GM18873 (cell line): ENCODE results near the gene CPLX1.

Experiments
- ATAC-seq: cut with Tn5 transposase; IDR thresholded peaks from one replicate; pipeline ENCODE4 v1.9.1; 2021; ENCODE audit warnings: mild to moderate bottlenecking, moderate library complexity, moderate number of reproducible peaks; ENCODE audit not compliant: unreplicated experiment, low FRiP score

The CPLX1 gene

DNA sequence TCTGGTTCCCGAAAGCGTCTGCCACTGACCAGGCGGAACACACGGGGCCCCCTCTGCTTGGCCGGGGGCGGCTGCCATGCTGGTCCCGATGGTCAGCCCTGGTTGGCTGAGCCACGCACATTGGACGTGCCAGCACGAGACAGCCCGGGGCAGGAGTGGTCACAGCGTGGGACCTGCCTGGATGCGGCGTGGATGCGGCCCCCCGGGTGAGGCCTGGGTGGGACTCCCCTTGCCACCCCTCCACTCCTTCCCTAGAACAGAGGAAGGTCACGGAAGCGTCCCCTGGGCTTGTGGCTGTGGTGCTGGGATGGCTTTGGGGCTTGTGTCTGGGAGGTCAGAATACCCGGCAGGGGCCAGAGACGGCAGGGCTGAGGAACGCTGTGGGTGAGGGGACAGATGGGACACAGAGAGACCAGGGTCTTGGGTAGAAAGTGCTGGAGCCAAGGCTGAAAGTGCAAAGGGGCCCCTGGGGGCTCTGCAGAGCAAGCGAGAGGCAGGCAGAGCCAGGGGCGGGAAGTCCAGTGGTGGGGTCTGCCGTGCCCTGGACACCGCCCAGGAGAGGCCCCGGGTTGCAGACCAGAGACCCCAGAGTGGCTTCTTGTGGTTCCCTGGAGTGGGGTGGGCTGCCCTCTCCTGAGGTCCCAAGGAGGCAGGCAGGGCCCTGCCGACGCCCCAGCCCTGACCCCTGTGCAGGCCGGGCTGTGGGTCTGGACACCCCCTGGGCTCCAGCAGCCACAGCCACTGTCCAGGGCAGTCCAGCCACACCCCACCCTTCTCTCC lies 8.6 kb upstream of the CPLX1 start:
- ATAC-seq: no peak

DNA sequence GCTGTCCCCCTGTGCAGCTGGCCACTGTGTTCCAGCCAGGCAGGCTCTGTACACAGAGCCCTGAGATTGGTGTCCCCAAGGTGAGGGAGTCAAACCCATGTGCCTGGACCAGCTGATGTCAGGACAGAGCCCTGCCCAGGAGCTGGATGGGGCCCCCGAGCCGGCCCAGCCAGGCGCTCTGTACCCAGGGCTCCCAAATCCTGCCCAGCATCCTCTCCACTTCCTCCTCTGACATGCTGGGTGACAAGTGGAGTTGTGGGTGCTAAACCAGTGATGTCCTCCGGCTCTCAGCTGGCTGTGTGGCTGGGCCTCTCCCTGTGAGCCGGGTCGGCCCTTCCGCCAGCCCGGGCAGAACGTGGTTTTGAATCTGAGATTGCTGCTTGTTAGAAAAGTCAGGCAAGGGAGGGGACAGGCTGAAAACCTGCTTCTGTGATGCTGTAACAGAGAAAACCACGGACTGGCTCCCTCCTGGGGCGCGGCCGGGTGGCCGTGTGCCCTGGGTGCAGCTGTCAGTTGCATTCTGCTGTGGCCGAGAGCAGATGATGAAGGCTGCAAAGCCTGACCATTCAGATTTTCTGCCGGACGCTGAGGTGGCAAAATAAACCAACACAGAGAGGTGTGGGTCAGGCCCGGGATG lies 7.9 kb upstream of the CPLX1 start:
- no peak for ATAC-seq

DNA sequence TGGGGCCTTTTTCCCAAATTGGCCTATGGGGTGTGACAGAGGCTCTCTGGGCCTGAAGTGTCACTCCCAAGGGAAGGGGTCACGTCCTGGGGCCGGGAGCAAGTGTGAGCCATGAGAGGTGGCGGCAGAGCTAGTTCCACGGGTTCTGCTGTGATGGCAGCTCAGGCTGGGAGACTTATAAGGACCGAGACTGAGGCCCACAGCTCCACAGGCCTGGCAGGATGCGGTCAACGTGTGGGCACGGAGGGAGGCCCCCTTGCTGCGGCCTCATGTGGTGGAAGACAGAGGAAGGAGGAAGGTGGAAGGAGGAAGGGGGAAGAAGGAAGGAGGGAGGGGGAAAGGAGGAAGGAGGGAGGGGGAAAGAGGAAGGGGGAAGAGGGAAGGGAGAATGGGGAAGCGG lies 7.2 kb upstream of the CPLX1 start:
- no peak for ATAC-seq

DNA sequence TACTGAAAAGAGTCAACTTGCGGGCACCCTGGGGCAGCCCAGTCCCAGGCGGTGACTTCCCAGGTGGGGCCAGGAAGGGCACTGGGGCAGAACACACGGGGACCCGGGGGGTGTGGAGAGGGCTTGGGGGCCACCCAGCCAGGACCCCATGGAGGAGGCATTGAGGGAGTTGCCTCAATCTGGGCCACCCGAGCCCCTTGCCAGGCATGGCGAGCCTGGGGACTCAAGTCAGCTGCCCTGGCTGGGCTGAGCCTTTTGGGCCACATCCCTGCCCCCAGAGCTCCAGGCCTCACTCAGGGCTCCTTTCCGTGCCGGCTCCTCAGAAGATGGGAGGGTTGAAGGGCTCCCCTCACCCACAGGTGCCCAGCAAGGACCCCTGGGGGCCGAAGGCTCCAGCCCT lies 6.6 kb upstream of the CPLX1 start:
- ATAC-seq: no peak

DNA sequence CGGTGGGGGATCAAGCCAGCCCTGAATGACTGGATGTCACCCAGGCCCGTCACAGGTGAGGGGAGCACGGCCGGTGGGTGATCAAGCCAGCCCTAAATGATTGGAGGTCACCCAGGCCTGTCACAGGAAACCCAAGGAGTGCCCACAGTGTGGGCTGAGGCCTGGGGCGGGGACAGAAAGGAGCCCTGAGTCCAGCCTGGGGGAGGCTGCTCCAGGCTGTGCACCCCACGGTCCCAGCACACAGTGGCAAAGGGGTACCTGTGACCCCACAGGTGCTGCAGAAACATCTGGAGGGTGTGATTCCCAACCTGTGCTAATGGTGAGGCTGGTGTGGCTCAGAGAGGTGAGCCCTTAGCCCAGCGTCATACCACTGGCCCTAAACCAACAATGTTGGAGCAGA lies 6.2 kb upstream of the CPLX1 start:
- ATAC-seq: no peak

DNA sequence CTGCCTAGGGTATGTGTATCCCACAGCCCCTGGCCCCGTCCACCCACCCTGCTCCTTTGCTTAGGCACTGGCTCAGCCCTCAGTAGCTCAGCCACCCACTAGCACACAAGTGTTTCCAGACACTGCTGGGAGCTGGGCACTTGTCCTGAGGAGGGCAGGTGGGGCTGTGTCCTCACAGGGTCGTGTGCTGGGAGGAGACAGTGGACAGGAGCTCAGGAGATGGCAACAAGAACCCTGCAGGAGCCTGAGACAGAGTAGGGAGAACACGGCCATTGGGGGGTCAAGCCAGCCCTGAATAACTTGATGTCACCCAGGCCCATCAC lies 5.5 kb upstream of the CPLX1 start:
- ATAC-seq: no peak

DNA sequence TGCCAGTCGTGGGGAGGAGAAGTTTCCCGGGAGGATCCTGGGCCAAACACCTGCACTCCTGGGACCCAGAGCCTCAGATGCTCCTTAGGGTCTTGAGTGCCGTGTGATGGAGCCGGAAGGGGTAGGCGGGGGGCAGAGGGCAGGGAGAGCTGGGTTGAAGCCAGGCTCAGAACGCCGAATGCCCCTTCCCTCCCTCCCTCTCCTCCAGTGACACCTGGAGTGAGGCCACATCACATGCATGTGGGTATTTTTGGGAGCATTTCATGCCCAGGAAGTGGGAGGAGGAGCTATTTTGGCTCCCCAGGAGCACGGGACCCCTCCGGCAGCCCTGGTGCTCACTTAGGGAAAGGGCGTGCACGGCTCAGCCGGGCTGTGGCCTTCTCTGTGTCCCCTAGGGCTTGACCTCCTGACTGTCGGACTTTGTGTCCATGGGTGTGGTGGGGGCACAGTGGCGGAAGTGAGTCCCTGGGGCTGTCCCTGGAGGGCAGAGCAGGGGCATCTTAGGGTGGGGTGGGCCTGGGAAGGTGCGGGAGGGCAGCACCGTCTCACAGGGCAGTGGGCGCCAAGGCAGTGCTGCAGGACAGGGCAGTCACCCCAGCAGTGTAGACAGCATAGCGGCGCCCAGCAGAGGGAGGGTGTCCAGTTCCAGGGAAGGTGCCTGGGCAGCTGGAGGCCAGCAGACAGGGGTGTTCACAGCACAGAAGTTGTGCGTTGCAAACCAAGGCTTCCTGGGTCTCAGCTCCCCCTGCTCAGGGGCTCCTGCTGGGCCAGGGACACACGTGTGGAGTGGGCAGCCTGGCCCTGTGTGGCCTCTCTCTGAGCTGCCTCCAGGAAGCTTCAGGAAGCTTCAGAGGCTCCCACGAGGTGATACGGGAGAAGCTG lies 4.9 kb upstream of the CPLX1 start:
- no peak for ATAC-seq

DNA sequence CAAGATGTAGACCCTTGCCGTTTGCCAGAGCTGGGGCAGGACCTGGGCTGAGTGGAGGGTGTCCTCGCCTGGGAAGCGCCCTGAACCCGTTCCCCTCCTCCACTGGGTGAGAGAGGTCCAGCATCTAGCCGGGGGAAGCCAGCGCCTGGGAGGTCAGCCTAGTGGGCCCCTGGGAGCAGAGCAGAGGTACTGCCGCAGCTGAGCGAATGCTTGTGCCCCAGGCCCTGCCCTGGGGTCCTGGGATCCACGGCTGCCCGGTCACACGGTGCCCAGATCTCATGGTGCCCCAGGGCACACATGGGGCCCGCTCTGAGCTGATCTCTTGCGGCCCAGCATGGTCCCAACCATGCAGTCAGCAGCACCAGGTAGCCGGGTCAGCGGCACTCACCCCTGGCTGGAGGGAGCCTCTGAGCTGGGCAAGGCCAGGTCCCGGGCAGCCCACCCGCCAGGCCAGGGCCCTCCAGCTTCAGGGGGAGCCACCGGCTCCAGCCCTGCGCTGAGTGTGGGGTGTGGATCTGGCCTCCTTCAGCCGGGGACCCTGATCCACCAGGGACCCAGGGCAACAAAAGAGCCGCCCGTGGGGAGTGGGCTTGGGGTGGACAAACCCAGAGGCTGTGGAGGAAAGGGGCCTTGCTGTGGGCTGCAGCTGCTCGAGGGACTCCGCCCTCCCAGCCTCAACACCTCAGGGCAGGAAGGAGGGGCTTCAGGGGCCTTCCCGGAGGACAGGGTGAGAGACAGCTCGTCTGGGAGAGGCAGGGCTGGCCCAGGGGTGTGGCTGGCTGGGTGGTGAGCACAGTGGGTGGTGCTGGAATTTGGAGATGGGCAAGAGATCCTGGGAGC lies 4.1 kb upstream of the CPLX1 start:
- ATAC-seq: no peak

DNA sequence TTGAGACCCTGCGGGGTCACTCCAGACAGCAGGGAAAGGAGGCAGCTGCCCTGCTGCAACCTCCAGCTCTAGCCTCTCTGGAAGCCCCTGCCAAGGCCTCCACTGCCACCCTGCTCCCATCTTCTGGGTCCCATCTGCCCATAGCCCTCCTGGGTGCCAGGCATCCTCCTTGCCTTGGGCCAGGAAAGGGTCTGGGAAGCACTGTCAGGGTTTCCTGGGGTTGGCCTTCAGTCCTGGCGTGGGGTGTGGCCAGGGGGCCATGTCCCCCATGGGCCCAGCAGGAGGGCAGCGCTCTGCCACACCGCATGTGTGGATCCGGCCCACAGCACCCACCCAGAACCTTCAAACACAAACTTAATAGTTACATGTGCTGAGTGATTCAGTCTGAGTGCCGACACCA lies 3.4 kb upstream of the CPLX1 start:
- ATAC-seq: no peak

DNA sequence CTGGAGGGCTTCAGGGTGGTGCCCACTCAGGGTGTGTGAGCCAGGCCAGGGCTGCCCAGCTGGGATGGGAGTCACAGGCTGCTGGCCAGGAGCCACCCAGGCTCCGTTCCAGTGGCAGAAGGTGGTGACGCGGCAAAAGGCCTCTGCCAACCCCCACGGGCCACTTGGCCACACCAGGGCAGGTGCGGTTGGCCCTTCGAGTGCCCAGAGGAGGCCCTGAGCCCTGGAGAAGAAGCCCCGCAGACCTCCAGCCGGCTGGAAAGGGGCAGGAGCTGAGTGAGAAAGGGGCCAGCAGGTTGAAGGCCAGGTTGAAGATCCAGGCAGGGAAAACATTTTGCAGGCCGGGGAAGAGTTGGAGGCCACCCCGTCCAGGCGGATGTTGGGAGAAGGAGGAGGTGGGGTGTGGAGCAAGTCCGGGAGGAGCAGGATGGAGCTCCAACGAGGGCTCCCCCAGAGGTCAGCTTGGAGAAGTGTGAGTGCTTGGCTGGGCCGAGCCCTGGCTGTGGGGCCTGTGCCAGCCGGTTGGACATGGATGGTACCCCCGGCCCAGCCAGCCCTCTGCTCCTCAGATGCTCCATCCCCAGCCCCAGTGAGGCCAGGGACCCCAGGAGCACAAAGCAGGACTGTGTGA lies 2.8 kb upstream of the CPLX1 start:
- no peak for ATAC-seq

DNA sequence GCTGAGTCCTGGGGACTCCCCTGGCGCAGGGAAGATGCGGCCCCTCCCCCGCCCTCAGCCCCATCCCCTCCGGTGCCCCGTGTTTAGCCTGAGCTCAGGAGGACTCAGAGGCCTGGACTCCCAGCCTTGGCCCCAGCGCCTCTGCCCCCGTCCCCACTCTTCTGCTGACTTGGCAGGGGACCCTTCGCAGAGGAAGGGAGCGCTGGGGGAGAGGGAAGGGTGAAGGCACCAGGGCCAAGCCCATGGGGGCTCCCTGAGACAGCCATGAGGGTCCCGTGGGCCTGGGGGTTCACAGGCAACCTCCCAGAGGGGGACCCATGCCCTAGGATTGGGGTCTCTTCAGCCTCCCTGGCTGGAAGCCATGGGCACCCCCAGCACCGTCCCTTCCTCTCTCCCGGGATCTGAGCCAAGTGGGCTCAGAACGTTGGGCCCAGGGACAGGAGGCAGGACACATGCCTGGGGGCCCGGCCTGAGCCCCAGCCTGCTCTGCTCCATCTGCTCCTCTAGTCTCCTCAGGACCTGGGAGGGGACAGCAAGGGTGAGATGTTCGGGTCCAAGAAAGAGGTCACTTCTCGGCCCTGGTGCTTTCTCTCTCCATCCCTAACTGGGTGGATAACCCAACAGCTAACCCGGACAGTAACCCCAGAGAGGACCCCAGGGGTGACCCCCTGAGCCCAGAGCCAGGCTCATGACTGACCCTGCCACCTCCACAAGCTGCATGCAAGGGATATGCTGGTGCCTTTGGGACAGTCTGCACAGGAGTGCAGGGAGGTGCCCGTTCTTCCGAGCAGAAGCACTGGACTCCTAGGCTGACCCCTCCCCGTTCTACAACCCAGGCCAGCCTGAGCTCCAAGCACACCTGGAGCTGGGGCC lies 1.5 kb upstream of the CPLX1 start:
- no peak for ATAC-seq

DNA sequence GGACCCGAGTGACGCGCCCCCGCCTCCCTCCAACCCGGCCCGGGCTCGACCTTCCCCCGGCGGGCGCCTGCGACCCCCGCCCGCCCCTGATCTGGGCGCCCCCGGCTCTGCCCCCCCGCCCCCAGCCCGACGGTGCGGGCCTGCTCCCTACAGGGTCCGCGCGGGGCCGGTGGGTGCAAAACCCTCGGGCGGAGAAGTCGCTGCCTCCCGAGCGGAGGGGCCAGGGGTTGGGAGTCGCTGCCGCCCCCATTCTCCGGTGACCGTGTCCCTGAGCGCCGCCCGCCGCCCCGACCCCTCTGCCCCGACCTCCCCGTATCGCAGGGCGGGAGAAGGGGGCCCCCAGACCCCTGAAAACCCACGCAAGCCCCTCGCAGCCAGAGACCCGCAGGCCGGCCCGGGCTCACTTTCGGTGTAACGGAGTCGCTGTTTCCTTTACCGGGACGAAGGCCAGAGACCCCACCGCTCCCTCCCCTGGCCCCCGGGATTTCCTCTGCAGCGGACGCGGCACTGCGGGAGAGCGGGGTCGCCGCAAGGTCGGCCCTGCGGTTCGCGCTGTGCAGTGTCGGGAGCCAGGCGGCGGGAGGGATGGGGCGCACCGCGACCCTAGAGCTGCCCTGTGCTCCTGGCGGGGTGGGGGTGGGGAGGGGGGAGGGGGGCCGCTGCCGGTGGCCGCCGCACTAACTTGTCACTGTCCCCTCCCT lies 729 bp upstream of the CPLX1 start:
- ATAC-seq: no peak

DNA sequence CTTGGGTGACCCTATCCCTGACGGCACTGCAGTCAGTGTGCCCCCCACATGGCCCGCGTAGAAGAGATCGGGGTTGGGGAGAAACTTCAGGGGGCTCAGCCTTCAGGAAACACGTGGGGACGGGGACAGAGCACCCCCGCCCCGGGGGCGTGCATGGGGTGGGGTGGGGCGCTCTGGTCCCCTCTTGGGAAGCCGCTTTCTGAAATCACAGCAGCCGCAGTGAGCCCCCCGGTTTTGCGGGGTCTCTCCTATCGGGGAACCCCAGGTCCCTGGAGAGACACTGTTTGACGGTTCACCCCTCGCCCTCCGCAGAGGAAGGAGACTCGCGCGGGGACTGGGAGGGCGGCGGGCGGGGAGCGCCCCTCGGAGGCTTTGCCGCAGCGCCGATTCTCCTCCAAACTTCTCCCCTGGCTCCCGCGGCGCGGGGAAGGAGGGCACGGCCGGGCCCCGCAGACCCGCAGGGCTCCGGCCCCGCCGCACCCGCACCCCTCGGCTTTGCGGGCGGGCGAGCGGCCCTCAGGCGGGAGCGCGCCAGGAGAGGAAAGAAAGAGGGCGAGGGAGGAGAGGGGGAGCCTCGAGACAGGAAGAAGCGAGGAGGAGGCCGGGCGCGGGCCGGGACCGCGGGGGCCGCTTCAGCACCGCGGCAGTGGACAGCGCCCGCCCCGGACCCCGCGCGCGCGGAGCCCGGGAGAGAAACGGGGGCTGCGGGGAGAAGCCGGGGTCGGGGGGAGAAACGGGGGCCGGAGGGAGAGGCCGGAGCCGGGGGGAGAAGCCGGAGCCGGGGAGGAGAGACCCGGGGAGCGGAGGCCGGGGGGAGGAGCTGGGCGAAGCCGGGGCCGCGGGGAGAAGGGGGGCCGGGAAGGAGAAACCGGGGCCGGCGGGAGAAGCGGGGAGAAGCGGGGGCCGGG lies 612 bp downstream of the CPLX1 start:
- no peak for ATAC-seq

DNA sequence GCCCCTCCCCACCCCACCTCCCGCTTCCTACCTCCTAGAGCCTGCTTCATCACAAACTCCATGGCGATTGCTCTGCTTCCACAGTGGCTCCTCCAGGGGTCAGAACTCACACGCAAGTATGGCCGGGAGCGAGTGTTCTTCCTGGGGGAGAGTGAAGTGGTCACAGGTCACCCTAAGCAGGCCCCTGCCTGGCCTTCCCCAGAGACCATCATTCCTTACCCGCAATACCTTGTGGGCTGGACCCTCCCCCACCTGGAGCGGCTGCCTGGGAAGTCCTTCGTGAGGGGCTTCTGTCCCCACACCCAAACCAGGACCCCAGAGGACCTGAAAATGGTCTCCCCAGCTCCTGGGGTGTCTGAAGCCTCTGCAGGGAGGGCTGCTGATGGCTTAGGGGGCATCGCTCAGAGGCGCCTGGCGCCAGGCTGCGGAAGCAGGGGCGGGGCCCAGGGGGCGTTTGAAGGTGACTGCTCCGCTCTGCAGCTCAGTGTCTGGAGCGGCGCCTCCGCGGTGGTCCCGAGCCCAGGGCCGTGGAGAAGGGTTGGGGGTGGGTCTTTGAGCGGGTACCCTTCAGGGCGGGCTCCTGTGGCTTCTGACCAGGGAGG lies 1.4 kb downstream of the CPLX1 start:
- ATAC-seq: no peak

DNA sequence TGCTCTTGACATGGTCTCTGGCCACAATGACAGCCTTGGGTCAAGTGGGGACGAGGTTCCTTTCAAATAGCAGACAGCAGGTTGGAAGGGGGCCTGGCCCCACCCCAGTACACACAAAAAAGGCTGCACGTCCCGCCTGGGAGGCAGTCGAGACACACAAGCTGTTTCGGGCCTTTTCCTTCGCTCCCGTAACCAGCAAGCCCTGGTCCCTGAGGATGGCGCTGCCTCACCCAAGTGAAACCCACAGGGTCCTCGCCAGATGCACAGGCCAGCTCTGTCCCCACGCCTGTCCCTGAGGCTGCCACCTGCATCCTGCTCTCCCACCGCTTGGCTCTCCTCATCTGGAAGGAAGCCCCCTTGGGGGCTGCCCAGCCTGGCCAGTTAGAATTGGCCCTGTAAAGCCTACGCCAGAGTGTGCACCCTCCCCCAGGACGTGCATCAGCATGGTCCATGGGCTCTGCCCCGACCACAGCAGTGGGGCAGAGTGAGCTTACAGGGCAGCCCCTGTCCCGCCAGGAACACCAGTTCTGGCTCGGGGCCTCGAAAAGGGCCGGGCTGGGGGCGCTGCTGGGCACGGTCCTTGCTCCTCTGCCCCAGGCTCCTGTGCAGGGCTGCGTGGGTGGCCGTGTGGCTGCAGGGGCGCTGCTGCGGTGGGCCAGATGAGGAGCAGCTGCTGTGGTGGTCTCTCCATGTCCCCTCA lies 2.0 kb downstream of the CPLX1 start:
- ATAC-seq: no peak

DNA sequence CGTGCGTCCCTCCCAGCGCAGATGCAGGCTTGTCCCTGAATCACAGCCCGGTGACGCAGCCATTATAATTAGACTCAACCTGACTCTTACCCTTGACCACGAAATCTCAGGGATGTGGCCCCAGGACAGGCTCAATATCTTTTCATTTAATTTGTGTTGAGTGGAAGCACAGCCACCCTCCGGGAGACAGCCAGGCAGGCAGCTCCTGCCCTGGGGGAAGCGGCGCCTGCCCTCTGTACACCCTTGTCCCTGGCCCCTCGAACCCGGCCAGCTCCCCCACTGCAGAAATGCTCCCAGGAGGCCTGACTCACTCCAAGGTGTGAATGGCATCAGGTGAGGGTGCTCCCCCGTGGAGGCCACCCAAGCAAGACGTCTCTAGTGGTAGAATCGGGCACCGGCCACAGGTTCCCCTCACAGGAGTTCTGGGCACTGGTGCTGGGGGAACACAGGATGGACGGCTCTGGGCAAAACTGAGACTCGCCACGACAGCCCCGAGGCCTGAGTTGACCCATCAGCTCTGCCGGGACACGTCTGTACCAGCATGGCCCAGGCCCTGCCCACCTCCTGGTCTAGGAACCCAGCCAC lies 2.7 kb downstream of the CPLX1 start:
- no peak for ATAC-seq
